Measurements from ENCODE around the gene ABCA3. TPM values are rescaled to one million over a fixed set of nuclear protein-coding genes. Genes with fewer than 3 reads are reported as not detected.

The ABCA3 gene
- total RNA-seq, 2 donors from 2014 or later, result 1.3 to 4.6 TPM

GRCh38 chr16:2325181-2325580, 15.3 kb downstream of the ABCA3 start:
- no peak for TF ChIP-seq CTCF (IDR thresholded peaks at IDR 0.05)
- no peaks in the 10 kb centered on the region for H3K4me1 ChIP-seq
- H3K4me3 ChIP-seq, result no peak overlapping the region
- H3K36me3 ChIP-seq, result no peaks in the 10 kb centered on the region
- no peaks in the 10 kb centered on the region for H3K9me3 ChIP-seq
- intact Hi-C loops (cut with DNase I), result no loop called here
- H3K9ac ChIP-seq (ENCODE audit: low read depth in 2 of 2, low read length in 2 of 2), result no peak overlapping the region
- H3K27me3 ChIP-seq, result no peaks in the 10 kb centered on the region
- DNase-seq, result no peak
- H3K27ac ChIP-seq, result no peak overlapping the region

- Histone ChIP-seq H3K9ac (ENCODE audit: low read depth in 2 of 2, low read length in 2 of 2) (no peak overlapping the region), H3K27ac (no peak overlapping the region), H3K27me3 (no peaks in the 10 kb centered on the region), H3K36me3 (no peaks in the 10 kb centered on the region), H3K4me3 (no peak overlapping the region), H3K4me1 (no peaks in the 10 kb centered on the region), H3K9me3 (no peaks in the 10 kb centered on the region)
- intact Hi-C loops (cut with DNase I), result no loop called here
- no peak for TF ChIP-seq CTCF (IDR thresholded peaks at IDR 0.05)
- DNase-seq, result no peak
These were observed 16.1 kb downstream of the ABCA3 start for GRCh38 chr16:2324296-2324859.

DNA sequence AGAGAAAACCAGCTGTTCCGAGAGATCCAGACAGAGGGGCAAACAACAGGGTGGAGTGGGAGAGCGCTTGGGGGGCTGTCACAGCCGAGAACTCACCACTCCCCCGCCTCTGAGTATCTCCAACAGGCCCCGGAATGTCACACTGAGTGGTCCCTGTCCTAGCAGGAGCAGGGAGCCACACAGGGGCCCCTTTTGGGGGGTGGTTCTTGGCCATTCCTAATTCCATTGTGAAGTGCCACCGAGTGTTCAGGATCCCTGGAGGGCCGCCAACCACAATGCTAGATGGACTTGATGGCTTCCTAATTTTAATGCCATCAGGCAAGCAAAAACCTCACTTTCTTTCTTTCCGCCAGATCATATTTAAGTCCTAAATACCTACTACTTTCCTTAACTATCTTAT, 16.8 kb downstream of the ABCA3 start:
- Histone ChIP-seq H3K36me3 (no peaks in the 10 kb centered on the region), H3K27me3 (no peaks in the 10 kb centered on the region)

DNA sequence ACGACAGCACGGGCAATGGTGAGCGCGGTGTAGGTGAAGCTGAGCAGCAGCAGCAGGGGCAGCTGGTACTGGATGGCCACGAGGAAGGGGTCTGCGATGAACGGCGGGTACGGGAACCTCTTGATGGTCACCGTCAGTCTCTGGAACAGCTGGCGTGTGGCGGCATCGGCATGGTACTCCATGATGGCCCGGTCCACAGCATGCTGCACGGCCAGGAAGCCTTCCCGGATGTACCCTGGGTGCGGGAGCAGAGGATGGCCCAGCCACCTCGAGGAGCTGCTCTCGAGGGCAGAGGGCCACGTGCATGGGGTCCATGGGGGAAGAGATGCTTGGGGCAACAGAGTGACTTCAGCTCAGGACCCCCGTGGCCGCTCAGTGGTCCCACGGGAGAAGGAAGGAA, 20.9 kb downstream of the ABCA3 start:
- DNase-seq, result no peak
- H3K4me3 ChIP-seq, result no peak overlapping the region
- H3K27me3 ChIP-seq, result no peaks in the 10 kb centered on the region
- no peak for TF ChIP-seq CTCF (IDR thresholded peaks at IDR 0.05)
- H3K36me3 ChIP-seq, result no peaks in the 10 kb centered on the region
- no peak overlapping the region for H3K27ac ChIP-seq
- H3K9me3 ChIP-seq, result no peaks in the 10 kb centered on the region
- H3K9ac ChIP-seq (ENCODE audit: low read depth in 2 of 2, low read length in 2 of 2), result no peak overlapping the region
- intact Hi-C loops (cut with DNase I), result no loop called here
- no peaks in the 10 kb centered on the region for H3K4me1 ChIP-seq

More for the DNA sequence above, 16.8 kb downstream of the ABCA3 start:
- intact Hi-C loops (cut with DNase I), result no loop called here
- no peak for DNase-seq
- Histone ChIP-seq H3K4me1 (no peaks in the 10 kb centered on the region), H3K9me3 (no peaks in the 10 kb centered on the region), H3K27ac (no peak overlapping the region), H3K4me3 (no peak overlapping the region), H3K9ac (ENCODE audit: low read depth in 2 of 2, low read length in 2 of 2) (no peak overlapping the region)
- TF ChIP-seq CTCF (IDR thresholded peaks at IDR 0.05), result no peak

- DNase-seq, result no peak
- intact Hi-C loops (cut with DNase I), result no loop called here
- no peak for TF ChIP-seq CTCF (IDR thresholded peaks at IDR 0.05)
- Histone ChIP-seq H3K9ac (ENCODE audit: low read depth in 2 of 2, low read length in 2 of 2) (no peak overlapping the region), H3K27ac (no peak overlapping the region), H3K9me3 (no peaks in the 10 kb centered on the region), H3K4me3 (no peak overlapping the region), H3K27me3 (no peaks in the 10 kb centered on the region), H3K36me3 (no peaks in the 10 kb centered on the region), H3K4me1 (no peaks in the 10 kb centered on the region)
These were observed 23.1 kb downstream of the ABCA3 start for GRCh38 chr16:2317231-2318020.
